Stromal cell of bone marrow (primary cell): ENCODE measurements around the gene ERFL.
"Not testable (repeated sequence)": the region's sequence is repeated elsewhere in the genome, so short reads cannot be mapped to it uniquely, and the experiment has no call there.

Source experiments
- DNase-seq: peaks from one replicate; pipeline ENCODE4 v3.0.0-alpha.2; 2012; ENCODE audit warnings: low read depth

The ERFL gene

GRCh38 chr19:41876847-41877832 lies 51.1 kb downstream of the ERFL start, which contains the start of gene CD79A:
Gene CD79A (plus strand): TSS chr19:41877279. CDS start chr19:41877305, 26 bp downstream.
- no peak for DNase-seq

DNA sequence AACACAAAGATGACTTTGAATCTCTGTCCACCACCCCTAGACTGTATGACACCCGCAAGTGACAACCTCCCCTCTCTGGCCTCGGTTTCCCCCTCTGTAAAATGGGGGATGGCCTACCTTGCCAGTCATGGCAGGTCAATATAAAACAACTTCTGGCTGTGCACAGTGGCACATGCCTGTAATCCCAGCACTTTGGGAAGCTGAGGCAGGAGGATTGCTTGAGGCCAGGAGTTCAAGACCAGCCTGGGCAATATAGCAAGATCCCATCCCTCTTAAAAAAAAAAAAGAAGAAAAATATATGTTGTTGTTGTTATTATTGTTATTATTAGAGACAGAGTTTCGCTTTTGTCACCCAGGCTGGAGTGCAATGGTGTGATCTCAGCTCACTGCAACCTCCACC lies 52.3 kb downstream of the ERFL start:
- DNase-seq, result not testable (repeated sequence)

DNA sequence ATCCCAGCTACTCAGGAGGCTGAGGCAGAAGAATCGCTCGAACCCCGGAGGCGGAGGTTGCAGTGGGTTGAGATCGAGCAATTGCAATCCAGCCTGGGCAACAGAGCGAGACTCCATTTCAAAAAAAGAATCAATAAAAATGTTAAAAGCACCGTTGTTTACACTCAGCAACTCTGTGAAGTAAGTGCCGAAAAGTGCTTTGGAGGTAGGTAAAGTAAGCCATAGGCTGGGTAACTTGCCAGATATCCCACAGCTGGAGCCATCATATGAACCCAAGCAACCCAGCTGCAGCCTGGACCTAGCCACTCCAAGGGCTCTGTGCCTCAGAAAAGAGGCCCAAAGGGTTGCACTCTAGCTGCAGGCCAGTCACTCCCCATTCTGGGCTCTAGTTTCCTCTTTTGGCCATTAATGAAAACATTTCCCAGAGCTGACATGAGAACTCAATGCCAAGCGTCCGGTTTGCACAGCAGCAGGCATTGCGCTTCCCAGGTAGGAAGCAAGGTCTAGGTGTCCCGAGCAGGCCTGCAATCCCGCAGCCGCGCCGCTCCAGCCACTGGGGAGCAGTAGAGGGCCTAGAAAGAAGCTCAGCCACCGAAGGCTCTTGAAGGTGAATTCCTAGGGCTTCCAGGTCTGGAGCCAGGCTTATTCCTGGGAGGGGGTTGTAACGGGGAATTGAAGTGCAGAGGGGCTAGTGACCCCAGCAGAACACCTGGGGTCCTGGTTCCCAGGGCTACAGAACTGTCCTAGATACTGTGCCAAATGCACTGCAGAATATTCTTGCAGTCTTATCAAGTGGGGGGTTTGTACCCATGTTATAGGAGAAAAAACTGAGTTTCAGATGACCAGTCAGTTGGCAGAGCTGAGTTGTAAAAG lies 55.2 kb downstream of the ERFL start:
- DNase-seq, result no peak

DNA sequence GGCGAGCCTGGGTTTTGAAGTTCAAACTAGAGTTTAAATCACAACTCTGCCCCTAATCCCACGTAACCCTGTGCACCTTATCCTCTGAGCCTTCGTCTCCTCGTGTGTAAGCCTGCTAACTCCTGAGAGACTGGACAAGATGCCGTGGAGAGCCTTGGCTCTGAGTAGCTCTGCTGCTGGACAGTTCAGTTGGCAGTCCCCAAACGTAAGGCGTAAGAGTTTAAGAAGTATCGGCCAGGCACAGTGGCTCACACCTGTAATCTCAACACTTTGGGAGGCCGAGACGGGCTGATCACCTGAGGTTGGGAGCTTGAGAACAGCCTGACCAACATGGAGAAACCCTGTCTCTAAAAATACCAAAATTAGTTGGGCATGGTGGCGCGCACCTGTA lies 55.9 kb downstream of the ERFL start:
- no peak for DNase-seq

DNA sequence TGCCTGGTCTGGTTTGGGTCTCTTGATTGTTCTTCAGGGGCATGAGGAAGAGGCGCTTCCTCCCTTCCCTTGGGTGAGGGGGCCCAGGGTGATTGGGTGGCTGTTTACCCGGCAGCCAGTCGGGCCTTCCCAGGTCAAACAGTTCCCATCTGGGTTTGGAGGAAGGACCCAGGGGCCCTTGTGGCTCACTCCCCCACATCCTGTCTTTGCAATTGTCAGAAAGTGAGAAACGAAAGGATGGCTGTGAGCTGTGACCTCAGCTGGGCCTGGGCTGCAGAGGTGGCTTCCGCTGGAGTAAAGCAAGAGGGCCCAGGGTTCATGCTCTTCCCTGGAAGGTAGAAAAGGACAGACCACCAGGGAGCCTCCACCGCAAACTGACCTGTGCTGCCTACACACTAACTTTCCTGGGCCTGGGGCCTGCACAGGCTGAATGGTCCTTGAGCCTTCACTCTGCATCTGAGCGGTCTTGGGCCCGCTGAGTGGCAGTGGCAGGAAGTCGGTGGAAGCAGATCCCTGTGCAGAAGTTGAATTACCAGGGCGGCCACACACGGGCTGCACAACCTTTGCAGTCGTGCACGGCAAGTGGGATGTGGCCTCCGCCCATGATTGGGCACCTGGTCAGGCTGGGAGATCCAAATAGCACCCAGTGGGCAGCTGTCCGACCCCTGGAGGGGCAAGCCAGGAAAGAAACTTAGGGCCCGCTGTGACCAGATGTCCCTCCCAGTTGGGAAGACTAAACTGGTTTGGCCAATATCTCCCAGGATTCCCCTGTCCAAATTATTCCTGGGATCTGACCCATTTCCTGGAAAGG lies 56.5 kb downstream of the ERFL start:
- DNase-seq, result no peak

DNA sequence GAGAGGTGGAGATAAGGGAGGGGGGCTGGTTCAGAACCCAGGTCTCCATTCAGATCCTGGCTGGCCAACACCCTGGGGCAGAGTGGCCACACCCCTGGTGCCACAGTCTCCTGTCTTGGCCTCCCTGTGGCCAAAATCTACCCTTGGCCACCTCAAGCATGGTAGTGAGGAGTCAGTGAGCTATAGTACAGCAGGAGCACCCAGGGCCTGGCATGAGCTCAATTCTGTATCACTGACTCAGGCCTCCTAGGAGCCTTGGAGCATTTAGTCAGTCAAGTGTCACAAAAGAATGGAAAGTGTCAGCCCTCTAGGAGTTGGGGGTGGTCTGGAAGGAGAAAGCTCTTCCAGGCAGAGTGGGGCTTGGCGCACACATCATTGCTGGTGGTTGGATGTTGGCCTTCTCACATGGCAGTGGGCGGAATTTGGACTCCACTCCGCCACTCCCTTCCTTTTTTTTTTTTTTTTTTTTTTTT lies 57.8 kb downstream of the ERFL start:
- DNase-seq, result peak; percentile 34

- DNase-seq, result no peak
Observed at GRCh38 chr19:41869374-41869955, 58.8 kb downstream of the ERFL start.

DNA sequence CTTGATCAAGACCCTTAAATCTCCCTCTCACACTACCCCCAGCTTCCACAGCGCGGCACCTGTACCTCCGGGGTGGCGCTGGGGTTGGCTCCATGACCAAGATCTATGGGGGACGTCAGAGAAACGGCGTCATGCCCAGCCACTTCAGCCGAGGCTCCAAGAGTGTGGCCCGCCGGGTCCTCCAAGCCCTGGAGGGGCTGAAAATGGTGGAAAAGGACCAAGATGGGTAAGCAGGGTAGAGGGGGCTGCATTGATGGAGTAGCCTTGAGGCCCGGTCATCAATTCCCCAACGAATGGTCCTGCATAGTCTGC lies 59.3 kb downstream of the ERFL start:
- no peak for DNase-seq

DNA sequence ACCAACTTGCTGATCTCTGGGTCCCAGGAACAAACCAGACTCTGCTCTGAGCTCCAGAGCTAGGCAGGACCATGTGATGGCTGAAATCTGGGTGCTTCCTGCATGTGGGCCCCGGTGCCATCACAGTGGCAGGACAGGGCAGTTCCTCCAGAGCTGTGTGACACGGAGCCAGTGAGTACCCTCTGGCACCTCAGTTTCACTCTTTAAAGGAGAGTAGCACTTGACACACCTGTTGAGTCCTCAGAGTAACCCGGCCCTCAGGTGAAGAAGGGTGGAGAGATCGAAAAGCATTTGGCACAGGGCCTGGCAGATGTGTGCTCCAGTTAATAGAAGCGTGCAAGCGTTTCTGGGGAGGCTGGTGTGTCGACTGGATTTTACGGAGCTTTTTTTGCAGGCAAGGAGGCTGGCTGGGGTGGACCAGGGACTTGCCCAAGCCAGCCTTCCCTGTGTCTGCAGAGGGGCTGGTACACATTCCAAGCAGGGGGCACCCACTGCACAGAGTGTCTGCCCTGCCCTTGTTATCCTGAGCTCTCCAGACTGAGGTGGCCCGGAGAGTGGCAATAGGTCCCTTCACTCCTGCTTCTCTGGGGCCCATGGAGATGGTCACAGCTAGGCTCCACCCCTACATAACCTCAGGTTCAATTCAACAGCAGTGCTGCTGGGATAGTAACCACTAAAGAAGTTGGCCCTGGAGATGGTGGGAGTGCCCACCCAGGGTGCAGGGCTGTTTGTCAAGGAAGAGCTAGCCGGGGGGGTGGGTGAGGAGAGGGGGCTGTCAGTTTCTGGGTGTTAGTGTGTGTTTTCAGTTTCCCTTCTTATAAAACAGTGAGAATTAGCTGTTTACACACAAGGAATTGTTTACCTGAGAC lies 59.9 kb downstream of the ERFL start:
- no peak for DNase-seq

DNA sequence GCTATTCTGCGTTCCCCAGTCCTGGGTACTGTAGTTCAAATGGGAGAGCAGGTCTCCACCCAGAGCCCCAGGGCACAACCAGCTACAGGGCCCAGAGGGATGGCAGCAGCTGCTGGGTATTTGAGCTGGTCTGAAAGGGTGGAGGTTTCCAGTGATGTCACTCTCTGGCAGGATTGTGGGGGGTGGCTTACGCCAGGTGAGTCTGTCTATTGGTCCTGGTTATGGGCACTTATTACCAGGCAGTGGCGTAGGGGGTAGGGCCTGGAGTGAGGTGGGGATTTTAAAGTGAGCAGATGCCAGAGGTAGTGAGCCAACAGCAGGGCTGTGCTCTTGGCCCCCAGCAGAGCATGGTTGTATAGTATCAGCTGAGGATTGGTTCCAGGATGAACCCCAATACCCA lies 62.0 kb downstream of the ERFL start:
- no peak for DNase-seq

DNA sequence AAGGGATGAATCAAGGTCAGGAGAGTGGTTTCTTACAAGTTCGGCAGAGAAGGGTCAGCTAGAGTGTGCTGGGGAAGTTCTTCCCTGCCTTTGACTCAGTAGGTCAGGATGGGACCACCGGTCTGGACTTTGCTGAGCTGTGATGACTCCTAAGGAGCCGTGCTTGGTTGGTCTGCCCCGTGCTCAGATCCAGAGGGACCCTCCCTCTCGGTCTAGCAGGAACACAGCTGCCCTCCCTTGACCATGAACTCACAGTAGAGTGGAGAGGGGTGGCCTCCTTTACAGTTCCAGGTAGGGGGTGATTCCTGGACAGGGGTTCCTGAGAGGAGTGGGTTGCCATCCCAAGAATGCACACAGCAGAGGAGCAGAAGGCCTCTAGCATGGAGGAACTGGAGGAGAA lies 63.9 kb downstream of the ERFL start:
- DNase-seq, result no peak

GRCh38 chr19:41863209-41863931 lies 64.9 kb downstream of the ERFL start:
- no peak for DNase-seq

DNA sequence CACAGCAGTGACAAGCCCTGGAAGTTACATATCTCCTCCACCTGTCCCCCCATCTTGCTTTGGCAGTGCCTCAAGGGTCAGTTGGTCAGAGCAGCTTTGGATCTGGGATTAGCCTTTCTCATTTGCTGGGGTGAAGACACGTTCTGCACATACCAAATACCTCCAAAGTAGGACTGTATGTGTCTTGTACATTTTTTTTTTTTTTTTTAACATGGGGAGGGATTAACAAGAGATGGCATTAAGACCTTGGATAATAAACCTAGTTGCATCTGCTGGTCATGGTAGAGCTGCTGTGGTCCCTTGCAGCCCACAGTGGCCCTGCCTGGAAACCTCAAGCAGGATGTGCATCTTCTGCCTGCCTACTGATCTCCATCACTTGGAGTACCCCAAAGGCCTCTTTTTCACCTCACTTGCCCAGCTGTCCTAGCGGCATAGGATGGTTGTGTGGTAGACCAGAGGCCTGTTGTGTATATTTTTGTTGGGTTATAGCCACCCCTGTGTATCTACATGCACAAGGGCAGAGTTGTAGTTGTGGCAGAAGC lies 65.7 kb downstream of the ERFL start:
- no peak for DNase-seq

DNA sequence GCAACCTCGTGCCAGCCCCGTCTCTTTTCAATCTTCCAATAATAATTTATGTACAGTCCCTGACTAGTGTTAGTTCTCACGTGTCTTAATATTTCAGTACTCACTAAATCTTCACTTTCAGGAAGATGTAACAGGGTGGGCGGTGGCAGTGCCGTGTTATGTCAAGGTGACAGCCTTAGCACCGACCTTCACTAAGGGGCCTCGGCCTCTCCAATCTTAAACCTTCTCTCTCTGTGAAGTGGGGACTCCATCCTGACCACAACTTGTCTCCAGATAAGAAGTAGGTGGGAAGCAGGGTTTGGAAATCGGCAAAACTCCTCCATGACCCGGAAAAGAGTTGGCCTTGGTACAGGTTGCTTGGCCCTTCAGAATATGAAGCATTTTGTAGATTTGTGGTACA lies 66.4 kb downstream of the ERFL start:
- no peak for DNase-seq

DNA sequence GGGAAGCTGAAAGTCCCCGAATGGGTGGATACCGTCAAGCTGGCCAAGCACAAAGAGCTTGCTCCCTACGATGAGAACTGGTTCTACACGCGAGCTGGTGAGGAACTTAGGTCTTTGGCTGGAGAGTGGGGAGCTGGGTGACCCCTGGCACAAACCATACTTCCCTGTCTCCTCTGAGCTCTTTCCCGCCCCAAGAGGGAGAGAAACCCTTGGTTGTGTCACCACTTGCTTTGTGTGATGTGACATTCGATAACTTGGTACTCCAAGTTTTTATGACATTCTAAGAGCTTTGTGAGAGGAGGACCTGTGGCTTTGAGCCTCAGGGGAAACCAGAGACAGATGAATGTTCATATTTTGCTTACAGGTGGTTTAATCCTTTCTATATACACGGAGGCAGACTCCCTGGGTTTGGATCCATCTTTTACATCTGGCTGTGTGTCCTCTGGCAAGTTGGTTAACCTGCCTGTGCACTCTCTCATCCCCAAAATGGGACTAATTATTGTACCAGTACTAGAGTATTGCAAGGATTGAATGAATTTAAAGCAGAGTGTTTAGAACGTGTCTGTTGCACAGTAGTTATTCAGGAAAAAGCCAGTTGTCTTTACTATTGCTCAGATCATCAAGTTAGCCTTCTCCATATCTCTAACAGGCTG lies 67.0 kb downstream of the ERFL start:
- no peak for DNase-seq

DNA sequence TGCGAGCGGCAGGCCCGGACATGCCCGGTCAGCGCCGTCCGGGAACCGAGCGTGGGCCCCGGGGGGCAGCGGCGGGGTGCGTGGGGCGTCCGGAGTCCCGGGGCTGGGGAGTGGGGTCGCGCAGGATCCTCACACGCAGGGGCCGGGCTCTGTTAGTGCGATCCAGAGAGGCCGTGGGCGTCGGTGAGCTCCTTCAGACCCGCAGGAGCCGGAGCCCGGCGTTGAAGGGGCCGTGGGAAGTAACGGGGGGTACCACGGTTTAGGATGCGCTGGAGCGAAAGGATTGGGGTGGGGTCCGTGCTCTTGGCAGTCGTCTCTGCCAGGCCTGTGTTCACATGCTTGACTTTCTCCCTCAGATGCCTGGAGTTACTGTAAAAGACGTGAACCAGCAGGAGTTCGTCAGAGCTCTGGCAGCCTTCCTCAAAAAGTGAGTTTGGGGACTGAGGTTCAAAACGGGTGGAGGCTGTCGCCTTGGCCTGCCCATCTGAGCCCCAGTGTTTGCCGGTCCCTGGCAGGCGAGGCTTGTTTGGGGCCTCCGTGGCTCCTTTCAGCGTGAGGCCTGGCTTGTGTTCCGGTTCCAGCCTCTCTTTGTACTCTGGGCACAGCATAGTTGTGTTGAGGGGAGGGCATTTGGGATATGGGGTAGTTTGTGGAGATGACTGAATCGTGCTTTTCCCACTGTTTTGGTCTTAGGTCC lies 67.7 kb downstream of the ERFL start:
- no peak for DNase-seq

DNA sequence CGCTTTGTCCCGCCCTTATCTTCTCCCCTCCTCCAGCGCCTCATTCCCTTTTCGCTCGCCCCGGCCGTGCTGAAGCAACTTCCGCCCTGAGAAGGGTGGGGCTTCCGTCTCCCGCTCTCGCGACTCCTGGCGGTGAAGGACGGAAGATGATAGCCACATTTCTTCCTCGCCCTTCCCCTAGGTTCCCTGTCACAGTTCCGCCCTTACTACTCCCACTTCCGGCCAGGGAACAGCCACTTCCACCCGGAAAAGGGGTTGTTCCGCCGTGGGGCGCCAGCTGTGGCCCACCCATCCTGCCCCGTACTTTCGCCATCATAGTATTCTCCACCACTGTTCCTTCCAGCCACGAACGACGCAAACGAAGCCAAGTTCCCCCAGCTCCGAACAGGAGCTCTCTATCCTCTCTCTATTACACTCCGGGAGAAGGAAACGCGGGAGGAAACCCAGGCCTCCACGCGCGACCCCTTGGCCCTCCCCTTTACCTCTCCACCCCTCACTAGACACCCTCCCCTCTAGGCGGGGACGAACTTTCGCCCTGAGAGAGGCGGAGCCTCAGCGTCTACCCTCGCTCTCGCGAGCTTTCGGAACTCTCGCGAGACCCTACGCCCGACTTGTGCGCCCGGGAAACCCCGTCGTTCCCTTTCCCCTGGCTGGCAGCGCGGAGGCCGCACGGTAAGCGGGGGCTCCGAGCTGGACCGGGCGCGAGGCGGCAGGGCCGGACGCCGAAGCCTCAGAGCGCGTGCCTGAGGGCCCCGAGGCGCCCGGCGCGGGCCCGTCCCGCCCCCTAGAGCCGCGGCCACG lies 68.4 kb downstream of the ERFL start, which contains the start of gene RPS19:
RPS19 (plus strand) TSS at position 638 of the 801 bp plus-strand sequence. CDS start 520 bp downstream, outside the sequence.
- peak; percentile 98 for DNase-seq
